Stimulated activated CD4-positive, alpha-beta T cell treated with anti-CD3 and anti-CD28 coated beads, Interleukin-15, amount 100 ng/mL, for 48 hours (primary cell): ENCODE results near the gene MYO5A.
"Not testable (repeated sequence)": the region's sequence is repeated elsewhere in the genome, so short reads cannot be mapped to it uniquely, and the experiment has no call there.

Source experiments
- DNase-seq, 2 donors: peaks; one replicate each; pipeline ENCODE4 v3.0.0-alpha.2; 2020; ENCODE audit warnings: low read depth in 2 of 2

MYO5A gene

DNA sequence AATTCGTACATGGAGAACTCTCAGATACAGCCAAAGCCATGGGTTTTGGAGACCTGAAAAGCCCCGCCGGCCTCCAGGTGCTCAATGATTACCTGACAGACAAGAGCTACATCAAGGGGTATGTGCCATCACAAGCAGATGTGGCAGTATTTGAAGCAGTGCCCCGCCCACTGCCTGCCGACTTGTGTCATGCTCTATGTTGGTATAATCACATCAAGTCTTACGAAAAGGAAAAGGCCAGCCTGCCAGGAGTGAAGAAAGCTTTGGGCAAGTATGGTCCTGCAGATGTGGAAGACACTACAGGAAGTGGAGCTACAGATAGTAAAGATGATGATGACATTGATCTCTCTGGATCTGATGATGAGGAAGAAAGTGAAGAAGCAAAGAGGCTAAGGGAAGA is 23.5 kb downstream of the MYO5A start:
- no peak for DNase-seq

DNA sequence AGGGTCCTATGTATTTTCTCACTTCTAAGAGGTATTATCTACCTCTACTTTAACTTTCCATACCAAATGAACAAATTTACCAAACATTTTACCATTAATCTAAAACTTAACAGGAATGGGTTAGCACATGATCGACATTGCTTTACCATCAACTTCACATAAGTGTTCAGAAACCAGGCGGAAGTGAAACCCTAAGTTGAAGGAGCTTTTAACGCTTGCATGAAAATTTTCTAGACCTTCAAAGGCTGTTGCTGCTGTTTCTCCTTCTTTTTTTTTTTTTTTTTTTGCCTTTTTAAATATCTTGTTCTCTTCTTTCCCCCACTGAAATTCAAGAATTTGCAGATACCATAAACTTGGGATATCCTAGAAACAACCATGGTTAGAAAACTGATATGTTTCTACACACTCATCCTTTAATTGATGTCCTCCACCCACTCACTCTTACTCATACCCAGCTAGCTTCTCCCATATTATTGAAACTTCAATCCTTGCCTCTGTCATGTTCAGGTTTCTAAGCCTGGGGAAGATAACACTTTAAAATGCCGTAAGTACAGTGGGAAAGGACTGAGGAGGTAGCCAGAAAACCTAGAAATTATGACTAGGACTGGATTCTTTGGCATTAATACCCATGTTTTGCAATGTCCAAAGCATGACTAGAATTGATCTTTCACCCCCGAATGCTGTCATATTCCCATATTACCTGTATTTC is 24.7 kb downstream of the MYO5A start:
- DNase-seq: no peak

- DNase-seq: no peak
These were observed 26.1 kb downstream of the MYO5A start for GRCh38 chr15:52502608-52503007.

DNA sequence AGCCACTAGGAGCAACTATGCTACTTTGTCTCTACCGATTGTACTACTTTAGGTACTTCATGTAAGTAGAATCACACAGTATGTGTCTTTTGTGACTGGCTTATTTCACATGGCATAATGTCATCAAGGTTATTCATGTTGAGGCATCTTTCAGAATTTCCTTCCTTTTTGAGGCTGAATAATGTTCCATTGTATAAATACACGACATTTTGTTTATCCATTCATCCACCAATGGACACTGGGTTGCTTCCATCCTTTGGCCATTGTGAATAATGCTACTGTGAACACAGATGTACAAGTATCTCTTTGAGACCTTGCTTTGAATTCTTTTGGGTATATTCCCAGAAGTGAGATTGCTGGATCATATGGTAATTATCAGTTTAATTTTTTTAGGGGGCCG is 29.2 kb downstream of the MYO5A start:
- DNase-seq: no peak

DNA sequence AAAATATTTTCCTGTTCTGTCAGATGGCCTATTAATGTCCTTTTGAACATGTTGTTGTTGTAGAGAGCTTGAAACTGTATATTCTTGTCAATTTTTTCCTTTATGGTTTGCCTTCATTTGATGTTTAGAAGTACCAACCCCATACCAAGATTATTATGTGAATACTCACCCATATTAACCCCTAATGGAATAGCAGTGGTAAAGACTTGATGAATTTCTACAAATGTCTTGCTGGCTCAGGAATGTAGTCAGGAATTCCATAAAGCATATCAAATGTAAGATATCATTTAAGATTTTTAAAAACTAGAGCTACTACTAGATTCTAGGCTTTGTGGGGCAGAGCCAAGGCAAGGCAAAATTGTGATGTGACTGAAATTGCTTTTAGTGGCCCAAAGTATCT is 30.0 kb downstream of the MYO5A start:
- no peak for DNase-seq

GRCh38 chr15:52496776-52497470 is 31.8 kb downstream of the MYO5A start:
- DNase-seq: peak; percentile 52 to 61

DNA sequence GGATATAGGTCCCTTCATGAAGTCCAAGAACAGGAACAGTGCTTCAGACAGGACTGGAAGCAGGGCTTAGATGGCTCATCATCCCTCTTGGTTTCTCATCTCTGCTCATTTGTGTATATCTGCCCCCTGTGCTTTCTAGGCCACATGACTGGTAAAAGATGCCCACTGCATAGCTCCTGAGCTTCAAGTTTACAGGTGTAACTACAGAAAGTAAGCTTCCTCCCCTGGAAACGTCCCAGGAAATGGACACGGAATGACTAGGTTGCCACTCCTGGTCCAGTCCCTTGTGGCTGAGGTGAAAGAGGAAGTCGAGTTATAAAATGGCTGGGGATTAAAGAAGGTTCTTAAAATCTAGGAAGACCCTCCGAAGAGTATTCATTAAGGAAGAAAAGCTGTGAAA is 32.5 kb downstream of the MYO5A start:
- DNase-seq: no peak

GRCh38 chr15:52495125-52495524 is 33.6 kb downstream of the MYO5A start:
- DNase-seq: no peak

- no peak for DNase-seq
These were observed 34.7 kb downstream of the MYO5A start for GRCh38 chr15:52493968-52494367.

DNA sequence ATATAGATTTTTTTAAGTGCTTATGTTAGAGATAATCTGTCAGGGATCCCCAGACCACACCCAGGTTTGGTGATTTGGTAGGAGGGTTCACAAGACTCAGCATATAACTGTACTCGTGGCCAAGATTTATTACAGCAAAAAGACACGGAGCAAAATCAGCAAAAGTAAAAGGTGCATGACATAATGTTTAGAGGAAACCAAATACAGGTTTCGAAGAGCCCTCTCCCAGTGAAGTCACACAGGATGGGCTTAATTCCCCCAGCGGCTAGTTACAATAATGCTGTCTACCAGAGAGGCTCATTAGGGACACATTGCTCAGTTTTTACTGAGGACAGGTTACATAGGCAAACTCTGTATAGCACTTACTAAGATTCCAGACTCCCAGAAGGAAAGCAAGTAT is 36.5 kb downstream of the MYO5A start:
- DNase-seq: no peak

- no peak for DNase-seq
These were observed 37.2 kb downstream of the MYO5A start for GRCh38 chr15:52491472-52491871.

DNA sequence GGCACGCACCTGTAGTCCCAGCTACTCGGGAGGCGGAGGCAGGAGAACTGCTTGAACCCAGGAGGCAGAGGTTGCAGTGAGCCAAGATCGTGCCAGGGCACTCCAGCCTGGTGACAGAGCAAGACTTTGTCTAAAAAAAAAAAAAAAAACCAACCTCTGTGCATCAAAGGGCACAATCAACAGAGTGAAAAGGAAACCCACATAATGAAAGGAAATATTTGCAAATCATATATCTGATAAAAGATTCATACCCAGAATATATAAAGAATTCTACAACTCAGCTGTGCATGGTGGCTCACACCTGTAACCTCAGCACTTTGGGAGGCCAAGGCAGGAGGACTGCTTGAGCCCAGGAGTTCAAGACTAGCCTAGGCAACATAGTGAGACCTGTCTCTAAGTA is 39.2 kb downstream of the MYO5A start:
- not testable (repeated sequence) for DNase-seq

- DNase-seq: no peak
These were observed 39.9 kb downstream of the MYO5A start for GRCh38 chr15:52488830-52489229.

GRCh38 chr15:52486003-52486996 is 42.4 kb downstream of the MYO5A start:
- no peak for DNase-seq

DNA sequence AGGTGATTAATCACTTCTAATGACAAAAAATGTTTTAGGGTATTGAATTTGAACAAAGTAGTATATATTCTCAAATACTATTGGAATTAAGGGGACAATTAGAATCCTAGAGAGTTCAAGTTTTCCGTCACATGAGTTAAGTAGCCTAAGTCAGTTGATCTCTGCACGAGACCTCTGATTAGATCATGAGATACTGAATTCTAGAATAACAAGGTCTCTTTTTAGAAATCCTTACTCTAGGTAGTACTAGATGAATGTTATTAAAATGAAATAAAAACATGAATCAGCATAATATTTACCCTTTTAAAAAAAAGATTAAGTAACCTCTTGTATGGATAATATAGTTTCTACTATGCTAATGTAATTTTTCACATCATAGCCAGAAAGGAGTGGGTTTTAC is 43.4 kb downstream of the MYO5A start:
- no peak for DNase-seq

DNA sequence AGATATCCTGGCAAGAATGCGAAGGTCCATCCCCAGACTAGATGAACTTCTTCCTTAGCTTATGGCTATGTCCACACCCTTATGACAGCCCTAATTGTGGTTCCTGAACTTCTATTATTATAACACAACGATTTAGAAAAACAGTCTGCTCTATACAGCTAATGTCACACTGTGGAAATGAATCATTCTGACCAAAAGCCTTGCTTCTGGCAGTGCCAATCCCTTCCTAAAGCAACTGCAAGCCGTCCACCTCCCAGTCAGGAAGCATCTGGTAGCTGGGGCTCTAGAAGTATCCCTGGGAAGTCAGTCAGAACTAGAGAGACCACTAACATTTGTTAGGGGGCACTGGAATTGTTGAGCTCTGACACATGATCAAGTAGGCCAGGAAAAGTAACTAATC is 45.0 kb downstream of the MYO5A start:
- DNase-seq: no peak

GRCh38 chr15:52481915-52482314 is 46.8 kb downstream of the MYO5A start:
- DNase-seq: peak in 1 of 2 donors; percentile 22

GRCh38 chr15:52480990-52481389 is 47.7 kb downstream of the MYO5A start:
- DNase-seq: no peak

DNA sequence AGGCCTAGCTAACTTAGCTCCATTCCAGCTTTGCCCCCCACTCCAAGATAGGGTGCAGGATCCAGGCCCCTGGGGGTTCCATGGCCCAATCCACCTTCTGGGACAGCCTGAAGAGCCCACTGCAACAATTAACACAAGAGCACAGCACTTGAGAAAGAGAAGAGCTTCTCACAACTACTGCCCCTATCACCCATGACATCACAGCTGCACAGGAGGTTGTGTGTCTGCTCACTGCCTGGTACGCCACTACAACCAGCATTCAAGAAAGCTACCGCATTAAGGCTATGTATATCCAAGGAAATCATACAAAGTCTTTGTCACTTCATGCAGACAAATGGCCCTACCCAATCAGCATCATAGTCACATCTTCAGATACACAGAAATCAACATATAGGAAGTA is 62.0 kb downstream of the MYO5A start:
- DNase-seq: no peak

DNA sequence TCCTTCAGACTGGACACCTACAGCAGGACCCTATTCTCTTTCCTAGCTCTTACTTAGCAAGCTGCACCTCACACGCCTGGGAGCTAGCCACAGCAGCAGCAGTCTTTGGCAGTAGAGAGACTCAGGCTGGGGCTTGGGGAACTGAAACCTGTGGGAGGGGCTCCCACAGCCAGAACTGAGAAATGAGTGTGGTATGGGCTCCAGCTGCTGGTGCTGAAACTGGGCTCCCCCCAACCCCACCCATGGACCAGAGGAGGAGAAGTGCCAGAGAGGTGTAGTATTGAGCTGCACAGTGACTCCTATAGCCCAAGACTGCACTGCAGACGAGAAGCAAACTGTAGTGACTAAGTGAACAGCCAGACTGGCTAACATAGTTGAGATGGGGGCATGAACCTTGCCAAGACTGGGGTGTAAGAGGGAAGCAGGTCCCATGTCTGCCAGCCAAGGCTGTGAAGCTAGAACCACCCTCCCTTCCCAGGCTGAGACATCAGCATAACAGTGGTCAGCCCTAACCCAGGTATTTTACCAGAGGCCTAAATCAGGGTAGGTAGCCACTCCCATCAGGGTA is 62.5 kb downstream of the MYO5A start:
- DNase-seq: peak; percentile 40 to 58

GRCh38 chr15:52464478-52464877 is 64.2 kb downstream of the MYO5A start:
- no peak for DNase-seq

GRCh38 chr15:52464040-52464439 is 64.6 kb downstream of the MYO5A start:
- DNase-seq: no peak
